NT2/D1 (cell line): ENCODE data around the gene MED14.

Experiments used
- SUZ12 ChIP-seq: IDR thresholded peaks from 2 replicates; pipeline ENCODE4 v1.6.1; 2011; ENCODE audit not compliant: insufficient read length, insufficient read depth; ENCODE audit errors: extremely low read depth
- YY1 ChIP-seq: IDR thresholded peaks from 2 replicates; pipeline ENCODE4 v1.6.1; 2011; ENCODE audit not compliant: insufficient read length, insufficient read depth
- ZNF274 ChIP-seq: IDR thresholded peaks from 2 replicates; pipeline ENCODE4 v1.6.1; 2011; ENCODE audit warnings: mild to moderate bottlenecking, low read depth, low read length

DNA sequence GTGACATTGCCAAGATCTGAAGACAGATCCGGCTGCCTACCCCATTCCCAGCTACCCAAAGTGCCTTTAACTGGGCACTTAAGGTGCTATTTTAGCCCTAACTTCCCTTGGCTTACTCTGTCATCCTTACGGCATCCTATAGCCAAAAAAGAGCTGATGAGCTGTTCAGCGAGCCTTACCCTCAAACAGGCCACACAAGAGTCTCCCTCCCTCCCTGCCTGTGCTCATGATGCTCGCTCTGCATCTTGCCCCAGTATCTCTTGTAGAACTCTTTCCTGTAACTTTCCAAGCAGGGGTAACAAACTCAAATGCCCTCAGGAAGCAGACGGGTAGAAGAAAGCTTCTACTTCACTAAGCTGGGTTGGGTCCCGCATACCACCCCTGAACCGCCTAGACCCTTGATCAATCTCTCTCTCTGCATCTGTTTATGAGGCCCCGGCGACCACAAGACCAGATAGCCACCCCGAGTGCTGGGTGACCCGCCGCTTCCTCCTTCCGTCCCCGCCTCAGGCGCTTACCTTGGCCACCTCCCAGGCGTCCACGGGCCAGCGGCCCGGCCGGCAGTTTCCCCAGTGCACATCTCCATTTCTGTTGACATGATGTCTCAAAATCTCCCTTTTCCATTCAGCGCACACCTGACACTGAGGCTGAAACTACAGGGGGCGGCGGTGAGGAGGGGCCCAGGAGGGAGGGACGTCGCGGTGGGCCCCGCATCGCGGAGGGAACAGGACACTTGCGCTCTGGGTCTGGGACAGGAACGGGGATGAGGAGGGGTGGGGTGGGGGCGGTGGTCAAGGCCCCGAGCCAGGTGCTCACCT is 88.6 kb downstream of the MED14 start:
- TF ChIP-seq ZNF274 (no peak), SUZ12 (no peak), YY1 (no peak)
